GM21367 (cell line): Measurements from ENCODE around the gene OR7D2.
A peak's percentile ranks its signal among the peaks of the same experiment; 100 is the strongest.
"Not testable (repeated sequence)": the region's sequence is repeated elsewhere in the genome, so short reads cannot be mapped to it uniquely, and the experiment has no call there.

Experiments used
- ATAC-seq: cut with Tn5 transposase; IDR thresholded peaks from one replicate; pipeline ENCODE4 v1.9.1; 2021; ENCODE audit not compliant: unreplicated experiment

The OR7D2 gene

GRCh38 chr19:9178901-9179300 lies at the start of gene OR7D2:
Gene OR7D2, plus strand, starts transcription at chr19:9178979. Its CDS starts 6,803 bp downstream, at chr19:9185782.
- no peak for ATAC-seq

DNA sequence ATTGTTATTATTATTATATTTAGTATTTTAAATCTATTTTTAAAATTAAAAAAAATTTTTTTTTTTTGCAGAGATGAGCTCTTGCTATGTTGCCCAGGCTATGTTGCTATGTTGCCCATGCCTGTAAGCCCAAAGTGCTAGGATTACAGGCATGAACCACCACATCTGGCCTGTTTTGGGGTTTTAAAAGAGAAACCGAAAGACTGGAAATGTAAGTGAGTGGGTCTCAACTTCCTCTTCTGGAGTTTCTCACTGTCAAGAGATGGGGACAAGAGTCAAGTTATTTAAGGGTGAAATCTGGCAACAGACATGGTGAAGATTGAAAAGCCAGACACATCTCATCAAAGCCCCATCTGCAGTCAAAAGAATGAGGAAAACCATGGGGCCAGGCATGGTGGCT lies 47.8 kb upstream of the OR7D2 start:
- ATAC-seq, result no peak

DNA sequence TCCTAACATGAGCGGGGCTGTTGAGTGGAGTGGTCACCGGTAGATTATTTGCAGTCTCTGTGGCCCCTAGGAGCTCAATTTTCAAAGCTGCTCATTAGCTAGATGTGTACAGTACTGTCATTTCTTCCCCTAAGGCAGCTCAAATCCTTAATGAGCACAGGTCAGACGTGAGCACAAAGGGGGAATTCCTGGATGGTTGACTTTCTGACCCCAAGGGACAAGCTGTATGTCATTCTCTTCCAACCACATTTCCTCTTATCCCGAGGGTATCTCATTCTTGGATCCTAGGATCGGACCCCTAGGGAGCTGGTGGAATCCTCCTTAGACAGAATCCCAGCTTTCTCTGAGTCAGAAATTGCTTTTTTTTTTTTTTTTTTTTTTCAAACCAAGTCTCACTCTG lies 46.4 kb upstream of the OR7D2 start:
- no peak for ATAC-seq

DNA sequence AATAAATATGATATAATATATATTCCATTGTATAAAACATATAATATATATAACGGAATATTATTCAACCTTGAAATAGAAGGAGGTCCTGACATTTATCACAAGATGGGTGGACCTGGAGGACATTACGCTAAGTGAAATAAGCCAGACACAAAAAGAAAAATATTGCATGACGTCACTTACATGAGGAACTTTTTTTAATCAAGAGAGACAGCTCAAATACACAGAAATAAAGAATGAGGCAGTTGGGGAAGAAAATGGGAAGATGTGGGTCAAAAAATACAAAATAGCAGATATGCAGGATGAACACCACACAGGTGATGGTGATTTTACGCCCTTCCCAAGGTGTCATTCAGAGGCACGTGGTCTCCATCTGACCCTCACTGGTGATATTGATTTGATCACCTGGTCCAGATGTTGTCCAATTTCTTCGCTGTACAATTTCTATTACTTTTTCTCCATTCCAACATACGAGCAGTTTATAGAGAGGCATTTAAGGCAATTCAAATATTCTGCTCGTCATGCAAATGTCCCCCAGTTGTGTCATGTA lies 39.1 kb upstream of the OR7D2 start:
- peak; percentile 15 for ATAC-seq

GRCh38 chr19:9140159-9140874 lies 38.5 kb upstream of the OR7D2 start, which contains the start of gene ZNF317:
Gene ZNF317, plus strand, starts transcription at chr19:9140397. Its CDS starts 15,620 bp downstream, at chr19:9156017.
- ATAC-seq, result peak; percentile 75

DNA sequence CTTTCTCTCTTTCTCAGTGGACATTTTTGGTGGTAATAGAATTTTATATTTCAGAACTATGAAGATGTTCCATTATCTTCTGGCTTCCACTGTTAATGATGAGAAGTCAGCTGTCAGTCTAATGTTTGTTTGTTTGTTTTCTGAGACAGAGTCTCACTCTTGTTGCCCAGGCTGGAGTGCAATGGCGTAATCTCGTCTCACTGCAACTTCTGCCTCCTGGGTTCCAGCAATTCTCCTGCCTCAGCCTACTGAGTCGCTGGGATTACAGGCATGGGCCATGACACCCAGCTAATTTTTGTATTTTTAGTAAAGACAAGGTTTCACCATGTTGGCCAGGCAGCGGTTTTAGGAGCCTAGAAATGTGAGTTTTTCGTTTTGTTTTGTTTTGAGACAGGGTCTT lies 33.9 kb upstream of the OR7D2 start:
- no peak for ATAC-seq

DNA sequence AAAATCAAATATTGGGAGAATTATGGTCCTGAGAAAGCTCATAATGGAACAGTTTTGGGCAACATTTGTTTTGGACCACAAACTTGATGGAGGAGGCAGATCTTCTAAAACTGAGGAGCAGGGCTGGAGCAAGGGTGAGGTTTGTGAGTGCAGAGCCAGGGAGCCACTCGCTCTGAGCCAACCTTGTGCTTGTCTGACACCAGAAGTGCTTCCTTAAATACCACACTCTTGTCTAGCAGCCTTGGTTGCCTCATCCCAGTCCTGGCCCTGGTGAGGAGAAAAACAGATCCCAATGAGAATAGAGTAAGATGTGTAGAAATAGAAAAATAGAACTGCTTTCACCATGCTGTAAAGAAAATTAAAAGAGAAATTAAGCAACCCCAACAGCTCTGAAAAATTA lies 31.9 kb upstream of the OR7D2 start:
- ATAC-seq, result no peak

GRCh38 chr19:9148697-9149096 lies 30.1 kb upstream of the OR7D2 start:
- ATAC-seq, result no peak

- ATAC-seq, result no peak
Observed at GRCh38 chr19:9149997-9150396, 28.8 kb upstream of the OR7D2 start.

GRCh38 chr19:9150650-9151049 lies 28.1 kb upstream of the OR7D2 start:
- no peak for ATAC-seq

DNA sequence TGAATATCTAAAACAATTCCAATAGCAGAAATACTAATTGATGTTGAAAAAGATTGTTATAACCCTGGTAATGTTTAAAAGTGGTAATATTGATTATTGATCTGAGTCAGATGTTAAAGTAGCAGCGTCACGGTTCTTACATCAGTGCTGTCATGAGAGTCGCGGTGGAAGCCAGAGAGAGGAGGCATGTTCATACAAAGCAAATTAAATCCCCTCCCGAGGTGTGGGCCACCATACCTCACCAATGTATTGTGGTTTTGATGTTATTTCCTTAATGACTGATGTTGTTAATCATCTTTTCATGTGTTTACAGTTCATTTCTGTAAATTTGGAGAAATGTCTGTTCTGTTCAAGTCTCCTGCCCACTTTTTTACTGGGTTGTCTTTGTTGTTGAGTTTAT lies 27.4 kb upstream of the OR7D2 start:
- ATAC-seq, result no peak

- no peak for ATAC-seq
Observed at GRCh38 chr19:9155591-9155990, 23.2 kb upstream of the OR7D2 start.

GRCh38 chr19:9156304-9156703 lies 22.5 kb upstream of the OR7D2 start:
- no peak for ATAC-seq

DNA sequence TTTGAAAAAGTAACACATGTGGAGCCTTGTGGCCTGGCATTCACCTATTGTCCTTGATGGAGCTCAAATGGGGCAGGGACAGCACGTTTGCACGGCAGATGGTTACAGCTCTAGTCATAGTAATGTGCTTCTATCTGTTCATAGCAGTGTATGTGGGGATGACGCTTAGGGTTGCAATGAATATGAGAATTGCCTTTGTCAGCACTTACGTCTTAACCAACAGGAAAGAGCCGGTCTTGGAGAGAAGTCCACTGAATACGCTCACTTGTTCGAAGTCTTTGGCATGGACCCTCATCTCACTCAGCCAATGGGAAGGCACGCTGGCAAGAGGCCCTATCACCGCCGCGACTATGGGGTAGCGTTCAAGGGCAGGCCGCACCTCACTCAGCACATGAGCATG lies 18.9 kb upstream of the OR7D2 start:
- no peak for ATAC-seq

DNA sequence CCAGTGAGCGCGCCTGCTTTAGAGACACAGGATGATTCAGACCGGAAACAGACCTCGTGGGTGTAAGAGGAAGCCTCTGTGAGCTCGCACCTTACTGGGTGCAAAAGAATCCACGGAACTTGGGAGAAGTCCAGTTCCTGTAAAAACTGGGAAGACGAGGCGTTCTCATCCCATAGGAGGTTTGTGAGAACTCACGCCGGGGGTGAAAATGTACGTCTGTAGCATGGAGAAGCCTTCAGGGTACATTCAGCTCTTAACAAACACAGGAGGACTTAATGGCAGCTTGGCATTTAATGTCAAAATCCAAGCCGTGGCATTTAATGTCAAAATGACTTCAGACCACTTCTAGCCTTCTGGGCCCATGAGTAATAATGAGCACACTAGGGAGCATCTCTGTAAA lies 17.4 kb upstream of the OR7D2 start:
- no peak for ATAC-seq

DNA sequence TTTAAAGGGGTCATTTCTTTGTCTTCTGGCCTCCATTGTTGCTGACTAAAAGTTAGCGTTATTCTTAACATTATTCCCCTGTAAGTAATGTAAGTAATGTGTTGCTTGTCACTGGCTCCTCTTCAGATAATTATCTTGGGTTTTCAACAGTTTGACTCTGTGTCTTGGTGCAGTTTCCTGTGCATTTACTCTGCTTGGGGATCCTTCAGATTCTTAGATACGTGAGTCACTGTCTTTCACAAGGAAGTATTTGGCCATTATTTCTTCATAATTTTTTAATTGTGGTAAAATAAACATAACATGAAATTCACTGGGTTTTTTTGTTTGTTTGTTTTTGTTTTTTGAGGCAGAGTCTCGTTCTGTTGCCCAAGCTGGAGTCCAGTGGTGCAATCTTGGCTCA lies 13.5 kb upstream of the OR7D2 start:
- ATAC-seq, result no peak

DNA sequence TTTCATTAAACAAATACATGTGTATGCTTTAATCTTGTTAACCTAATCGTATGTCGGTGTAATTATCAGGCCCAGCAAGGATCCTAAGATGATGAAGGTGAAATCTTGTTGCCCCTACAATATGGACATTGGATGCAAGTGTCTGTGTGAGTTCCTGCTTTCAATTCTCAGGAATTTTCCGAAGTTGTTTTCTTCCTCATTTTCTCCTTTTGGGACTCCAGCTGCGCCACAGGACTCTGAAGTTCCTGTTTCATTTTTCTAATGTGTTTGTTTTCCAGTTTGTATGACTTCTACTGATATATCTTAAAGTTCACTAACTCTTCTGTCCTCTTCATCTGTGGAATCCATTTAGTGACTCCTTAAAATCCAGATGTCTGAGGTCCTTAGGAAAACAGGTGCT lies 11.9 kb upstream of the OR7D2 start:
- ATAC-seq, result no peak

DNA sequence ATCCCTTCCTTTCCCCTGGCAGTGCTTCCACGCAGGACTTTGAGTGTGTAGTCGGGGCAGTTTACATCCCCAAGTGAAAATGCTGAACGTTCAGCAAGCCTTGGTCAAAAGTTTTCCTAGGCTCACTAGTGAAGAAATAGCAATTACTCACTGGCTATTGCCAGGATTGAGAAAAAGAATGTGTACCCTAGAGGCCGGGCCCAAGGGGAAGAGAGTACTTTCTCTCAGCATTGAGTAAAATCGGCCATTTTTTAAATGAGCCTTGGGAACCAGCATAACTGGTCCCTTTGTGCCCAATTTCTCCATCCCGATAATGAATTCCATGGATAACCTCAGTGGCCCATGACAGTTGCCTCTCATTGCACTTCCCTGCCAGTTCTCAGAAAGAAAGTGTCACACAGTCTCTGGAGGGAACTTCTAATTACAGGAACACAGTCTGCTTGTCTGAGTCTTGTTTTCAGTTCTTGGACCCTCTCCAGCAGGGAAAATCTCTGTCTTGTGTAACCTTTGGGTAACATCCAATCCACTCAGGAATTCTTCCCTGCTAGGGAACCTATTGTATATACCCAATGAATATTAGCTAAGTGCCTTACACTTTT lies 7.3 kb upstream of the OR7D2 start:
- ATAC-seq, result no peak

- ATAC-seq, result no peak
Observed at GRCh38 chr19:9175326-9175725, 3.5 kb upstream of the OR7D2 start.

GRCh38 chr19:9183000-9183399 lies 4.2 kb downstream of the OR7D2 start:
- no peak for ATAC-seq

GRCh38 chr19:9187191-9187590 lies 8.4 kb downstream of the OR7D2 start:
- ATAC-seq, result no peak

DNA sequence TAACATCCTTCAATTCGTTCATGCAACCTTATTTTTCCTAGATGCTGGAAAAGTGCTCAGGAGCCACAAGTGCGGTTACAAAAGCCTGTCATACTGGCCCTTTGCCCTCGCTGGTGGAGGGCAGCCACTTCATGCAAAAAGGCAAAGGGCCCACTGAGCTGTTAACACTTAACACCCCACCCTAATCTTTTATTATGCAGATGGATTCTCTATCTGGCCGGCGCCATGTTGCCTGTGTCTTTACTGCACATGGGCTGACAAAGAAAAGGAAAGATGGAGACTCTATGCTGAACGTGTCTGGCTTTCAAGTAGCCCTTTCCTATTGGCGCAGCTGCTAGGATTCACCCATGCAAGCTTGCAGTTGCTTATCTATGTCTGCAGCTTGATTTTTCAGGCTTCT lies 10.8 kb downstream of the OR7D2 start:
- no peak for ATAC-seq

- ATAC-seq, result not testable (repeated sequence)
Observed at GRCh38 chr19:9198044-9198443, 19.3 kb downstream of the OR7D2 start.
